HepG2 (cell line): Measurements from ENCODE around the gene KCND3. TPM values are rescaled to one million over a fixed set of nuclear protein-coding genes. Genes with fewer than 3 reads are reported as not detected.

Experiments used
- ATAC-seq: fragments of 200-7000 bp; cut with Tn5 transposase; 3 replicates; pipeline ENCODE4 v1.9.1; 2020; ENCODE audit warnings: mild to moderate bottlenecking, moderate library complexity
- BruUV-seq: library from RNA; stranded (reverse); fragments of 400-500 nt; replicated peaks from 2 replicates; lab custom pipeline; 2021; lab: Mats Ljungman, UMichigan
- CTCF ChIA-PET: fragments of 300-600 bp; formaldehyde crosslinking; extraction: SDS; loops from one replicate; lab custom pipeline; 2021; ENCODE audit warnings: low total read pairs, inconsistent platforms, low intra/inter-chr PET ratio; lab: Yijun Ruan, JAX
- POLR2A ChIA-PET: fragments of 350-600 bp; sonication (Branson Sonifier 250); formaldehyde crosslinking; loops from one replicate; lab custom pipeline; 2020; ENCODE audit warnings: antibody characterized with exemption, inconsistent platforms; lab: Yijun Ruan, JAX
- DNase-seq: peaks from one replicate; pipeline ENCODE4 v3.0.0-alpha.2; 2015; ENCODE audit warnings: low spot score
- FAIRE-seq: peaks from 3 replicates; lab custom pipeline; 2011; peaks lifted over from hg19 to GRCh38; lab: Jason Lieb, UNC
- H2AFZ ChIP-seq: one replicate; pipeline ENCODE4 v1.6.1; 2011; ENCODE audit warnings: low read length, inconsistent platforms
- H3K27ac ChIP-seq: fragments of 300-600 bp; 3 replicates; pipeline ENCODE4 v1.8.0; 2011; ENCODE audit warnings: mixed run types, mild to moderate bottlenecking, mixed read lengths, low read length, inconsistent platforms; ENCODE audit not compliant: insufficient read depth; ENCODE audit errors: extremely low read length
- H3K27me3 ChIP-seq, 2 experiments: fragments of 200-600 bp in 1 of 2; 2 replicates in 1 of 2; 3 replicates in 1 of 2; pipeline versions ENCODE4 v1.6.0 to v1.8.0; 2011; ENCODE audit warnings: low read length in 2 of 2, mild to moderate bottlenecking in 2 of 2, moderate library complexity in 2 of 2, inconsistent platforms in 1 of 2; ENCODE audit not compliant: insufficient read depth in 2 of 2, control insufficient read depth in 1 of 2
- H3K36me3 ChIP-seq, 2 experiments: fragments of 200-600 bp in 1 of 2; replicated peaks in 1 of 2; 2 replicates in 1 of 2; 3 replicates in 1 of 2; pipeline versions ENCODE4 v1.5.1 to v1.8.0; 2011; ENCODE audit warnings: low read length in 2 of 2, inconsistent platforms in 1 of 2; ENCODE audit not compliant: insufficient read depth in 2 of 2, control insufficient read depth in 1 of 2
- H3K4me1 ChIP-seq: 2 replicates; pipeline ENCODE4 v1.5.1; 2012; ENCODE audit warnings: low read length, inconsistent platforms; ENCODE audit not compliant: insufficient read depth
- H3K4me2 ChIP-seq: 2 replicates; pipeline ENCODE4 v1.6.0; 2011; ENCODE audit warnings: low read depth, low read length, inconsistent platforms
- H3K4me3 ChIP-seq, 3 experiments: fragments of 200-600 bp in 1 of 3; sonication (generic), shearing (Covaris generic) in 1 of 3; replicated peaks in 1 of 3; 2 replicates each; pipeline ENCODE4 v1.5.1; 2011 to 2016; ENCODE audit warnings: low read length in 3 of 3, inconsistent platforms in 2 of 3, low read depth in 2 of 3, mild to moderate bottlenecking in 2 of 3, control low read depth in 1 of 3, mixed read lengths in 1 of 3; ENCODE audit not compliant: insufficient read depth in 1 of 3
- H3K79me2 ChIP-seq: one replicate; pipeline ENCODE4 v1.6.1; 2011; ENCODE audit warnings: low read length, inconsistent platforms; ENCODE audit not compliant: insufficient read depth
- H3K9ac ChIP-seq: 2 replicates; pipeline ENCODE4 v1.6.0; 2011; ENCODE audit warnings: mild to moderate bottlenecking, low read depth, low read length, inconsistent platforms; ENCODE audit not compliant: insufficient read depth
- H3K9me3 ChIP-seq: 2 replicates; pipeline ENCODE4 v1.5.1; 2012; ENCODE audit warnings: mild to moderate bottlenecking, low read length
- H4K20me1 ChIP-seq: 2 replicates; pipeline ENCODE4 v1.6.0; 2011; ENCODE audit warnings: inconsistent platforms, mild to moderate bottlenecking, low read length, moderate library complexity; ENCODE audit not compliant: insufficient read depth
- ATM ChIP-seq: fragments of 450-650 bp; IDR thresholded peaks from 2 replicates; pipeline ENCODE4 v1.7.1; 2017; ENCODE audit warnings: mild to moderate bottlenecking, borderline replicate concordance
- DMTF1 ChIP-seq: sonication (generic); formaldehyde crosslinking; IDR thresholded peaks from 2 replicates; pipeline ENCODE4 v1.4.0; 2020; ENCODE audit warnings: mild to moderate bottlenecking, missing genetic modification reagents
- EZH2 ChIP-seq: conservative IDR thresholded peaks from 2 replicates; pipeline ENCODE4 v1.6.1; 2012; ENCODE audit warnings: mild to moderate bottlenecking, low read depth, low read length, moderate library complexity
- FOXO1 ChIP-seq: sonication (generic); formaldehyde crosslinking; IDR thresholded peaks from 2 replicates; pipeline ENCODE4 v1.4.0; 2020; ENCODE audit warnings: missing genetic modification reagents
- TBX3 ChIP-seq: fragments of 450-650 bp; IDR thresholded peaks from 2 replicates; pipeline ENCODE4 v1.6.1; 2017; ENCODE audit warnings: antibody characterized with exemption, mild to moderate bottlenecking, inconsistent platforms, borderline replicate concordance
- ZMYM2 ChIP-seq: sonication (generic); formaldehyde crosslinking; IDR thresholded peaks from 2 replicates; pipeline ENCODE4 v1.8.0; 2022; ENCODE audit warnings: mild to moderate bottlenecking, missing genetic modification reagents
- ZNF337 ChIP-seq: sonication (generic); formaldehyde crosslinking; IDR thresholded peaks from 2 replicates; pipeline ENCODE4 v1.5.1; 2020; ENCODE audit warnings: missing genetic modification reagents, low read depth, mild to moderate bottlenecking, borderline replicate concordance
- ZNF614 ChIP-seq: IDR thresholded peaks from 2 replicates; pipeline ENCODE4 v1.6.1; 2018; ENCODE audit warnings: missing biosample characterization, missing genetic modification reagents, inconsistent platforms, borderline replicate concordance
- ZNF768 ChIP-seq: sonication (generic); formaldehyde crosslinking; IDR thresholded peaks from 2 replicates; pipeline ENCODE4 v1.4.0; 2020; ENCODE audit warnings: missing genetic modification reagents
- WGBS: methylation state at CpG from one replicate; pipeline ENCODE4 v1.1.6; 2017; ENCODE audit warnings: low lambda C conversion rate; 5-methylcytosine and 5-hydroxymethylcytosine counted together
- in situ Hi-C: cut with HindIII; loops from 2 replicates; pipeline ENCODE4 v1.10.0; 2017; ENCODE audit warnings: low pct_unique_long_range_greater_than_20kb; ENCODE audit not compliant: extremely low pct_ligation_motif_present
- intact Hi-C: fragments of 100-400 bp; cut with micrococcal nuclease; formaldehyde crosslinking; loops from one replicate; pipeline ENCODE4 v1.10.0; 2022; ENCODE audit not compliant: unreplicated experiment
- polyA plus RNA-seq, 8 experiments: library from polyadenylated mRNA; depleted of rRNA in 3 of 8; stranded (reverse) in 7 of 8; unstranded in 1 of 8; fragments of >200 nt; fragmentation: Illumina TruSeq in 4 of 8; extraction: Trizol in 4 of 8; gene quantifications; 2 replicates each; pipeline versions ENCODE4 v1.2.1 to v1.2.3, GENCODE V29; 2011 to 2016; ENCODE audit warnings: low read depth in 4 of 8, missing spikeins in 1 of 8, mixed read lengths in 1 of 8; ENCODE audit not compliant: insufficient read depth in 1 of 8
- total RNA-seq, 5 experiments: library from RNA; depleted of rRNA; stranded (reverse); fragments of >200 nt; fragmentation: Illumina TruSeq; extraction: Trizol; gene quantifications; 2 replicates each; pipeline ENCODE4 v1.2.3, GENCODE V29; 2016; ENCODE audit warnings: low read depth in 1 of 5

Gene KCND3
- total and polyA plus RNA-seq, 2 of the 13 experiments (the other 11 are each of a cell fraction or from before 2014, with no cell fraction given) = 0.04 TPM; not detected in 1

GRCh38 chr1:111965781-111966443, 23.6 kb downstream of the KCND3 start:
- Histone ChIP-seq H2AFZ (no peak overlapping the region), H3K27ac (no peak overlapping the region), H3K27me3 (no peaks in the 10 kb centered on the region), H3K4me3 (no peak overlapping the region), H3K9me3 (no peaks in the 10 kb centered on the region), H3K9ac (no peak overlapping the region), H3K4me2 (no peak overlapping the region), H3K79me2 (no peaks in the 10 kb centered on the region), H3K4me1 (no peaks in the 10 kb centered on the region), H4K20me1 (no peaks in the 10 kb centered on the region), H3K36me3 (no peaks in the 10 kb centered on the region)
- CTCF ChIA-PET = no interaction called here
- POLR2A ChIA-PET = no interaction called here
- BruUV-seq = no TSS peak
- ATAC-seq = no peak
- TF ChIP-seq EZH2 = no peak
- no peak for TF ChIP-seq ATM
- TF ChIP-seq FOXO1 (CRISPR knock-in tag) = no peak
- TF ChIP-seq ZNF337 (CRISPR knock-in tag) = no peak
- TF ChIP-seq TBX3 = no peak
- TF ChIP-seq DMTF1 (CRISPR knock-in tag) = no peak
- TF ChIP-seq ZMYM2 = no peak
- TF ChIP-seq ZNF768 (CRISPR knock-in tag) = no peak
- TF ChIP-seq ZNF614 = no peak
- intact Hi-C loops = no loop called here
- in situ Hi-C loops = no loop called here
- DNase-seq = no peak
- 19% methylated on average over 4 of the region's 5 CpGs for WGBS
- FAIRE-seq = no peak
